H9 (cell line): Measurements from ENCODE around the gene TRIM26. TPM values are rescaled to one million over a fixed set of nuclear protein-coding genes. Genes with fewer than 3 reads are reported as not detected.

ENCODE experiments used
- DNase-seq: peaks from one replicate; pipeline ENCODE4 v3.0.0-alpha.2; 2017
- H2AFZ ChIP-seq: one replicate; pipeline ENCODE4 v1.6.1; 2013; ENCODE audit warnings: mild to moderate bottlenecking, low read length, control low read depth, moderate library complexity
- H2AK5ac ChIP-seq: 2 replicates; pipeline ENCODE4 v1.6.1; 2013; ENCODE audit warnings: low read length, control low read depth, mixed read lengths; ENCODE audit not compliant: insufficient read length
- H2BK120ac ChIP-seq: one replicate; pipeline ENCODE4 v1.6.1; 2013; ENCODE audit warnings: low read depth, mild to moderate bottlenecking, low read length, control low read depth, inconsistent platforms; ENCODE audit not compliant: poor library complexity, severe bottlenecking
- H2BK12ac ChIP-seq: 2 replicates; pipeline ENCODE4 v1.6.1; 2013; ENCODE audit warnings: low read length, control low read depth, mixed read lengths, low read depth; ENCODE audit not compliant: insufficient read length
- H2BK15ac ChIP-seq: 2 replicates; pipeline ENCODE4 v1.6.1; 2013; ENCODE audit warnings: low read depth, low read length, control low read depth
- H2BK20ac ChIP-seq: one replicate; pipeline ENCODE4 v1.6.1; 2013; ENCODE audit warnings: low read depth, mild to moderate bottlenecking, low read length, control low read depth, inconsistent platforms; ENCODE audit not compliant: poor library complexity, severe bottlenecking
- H2BK5ac ChIP-seq: 2 replicates; pipeline ENCODE4 v1.6.1; 2013; ENCODE audit warnings: low read length, control low read depth, mixed read lengths; ENCODE audit not compliant: insufficient read length
- H3K14ac ChIP-seq: 2 replicates; pipeline ENCODE4 v1.6.1; 2013; ENCODE audit warnings: low read length, control low read depth; ENCODE audit not compliant: insufficient read depth
- H3K18ac ChIP-seq: 2 replicates; pipeline ENCODE4 v1.6.1; 2013; ENCODE audit warnings: low read depth, mild to moderate bottlenecking, mixed read lengths, low read length, control low read depth; ENCODE audit not compliant: insufficient read length
- H3K23ac ChIP-seq: 2 replicates; pipeline ENCODE4 v1.6.1; 2013; ENCODE audit warnings: low read length, control low read depth, mixed read lengths, low read depth; ENCODE audit not compliant: insufficient read length
- H3K23me2 ChIP-seq: 2 replicates; pipeline ENCODE4 v1.6.1; 2013; ENCODE audit warnings: low read depth, mild to moderate bottlenecking, mixed read lengths, low read length, control low read depth; ENCODE audit not compliant: insufficient read length, poor library complexity, severe bottlenecking
- H3K27ac ChIP-seq: 2 replicates; pipeline ENCODE4 v1.5.1; 2013; ENCODE audit warnings: low read length, control low read depth, mixed read lengths, low read depth; ENCODE audit not compliant: insufficient read length
- H3K27me3 ChIP-seq: 2 replicates; pipeline ENCODE4 v1.6.1; 2013; ENCODE audit warnings: low read length, control low read depth, inconsistent platforms; ENCODE audit not compliant: insufficient read depth
- H3K4ac ChIP-seq: 2 replicates; pipeline ENCODE4 v1.6.1; 2013; ENCODE audit warnings: low read depth, mild to moderate bottlenecking, control low read depth, inconsistent platforms, low read length, moderate library complexity
- H3K4me1 ChIP-seq: 2 replicates; pipeline ENCODE4 v1.6.1; 2013; ENCODE audit warnings: low read length, control low read depth, inconsistent platforms; ENCODE audit not compliant: insufficient read depth
- H3K4me2 ChIP-seq: 2 replicates; pipeline ENCODE4 v1.6.1; 2013; ENCODE audit warnings: low read length, control low read depth, mixed read lengths; ENCODE audit not compliant: insufficient read length, insufficient read depth
- H3K56ac ChIP-seq: 2 replicates; pipeline ENCODE4 v1.6.1; 2013; ENCODE audit warnings: low read depth, mild to moderate bottlenecking, mixed read lengths, low read length, control low read depth; ENCODE audit not compliant: insufficient read length
- H3K79me1 ChIP-seq: 2 replicates; pipeline ENCODE4 v1.6.1; 2013; ENCODE audit warnings: low read depth, mild to moderate bottlenecking, moderate library complexity, low read length, control low read depth, inconsistent platforms; ENCODE audit not compliant: insufficient read depth, poor library complexity, severe bottlenecking
- H3K79me2 ChIP-seq: 2 replicates; pipeline ENCODE4 v1.6.1; 2013; ENCODE audit warnings: low read length, control low read depth, inconsistent platforms; ENCODE audit not compliant: insufficient read depth
- H3K9ac ChIP-seq: 2 replicates; pipeline ENCODE4 v1.6.1; 2013; ENCODE audit warnings: low read length, control low read depth, mixed read lengths; ENCODE audit not compliant: insufficient read length; ENCODE audit errors: extremely low read depth
- H3K9me3 ChIP-seq: one replicate; pipeline ENCODE4 v1.6.1; 2013; ENCODE audit warnings: low read depth, low read length, inconsistent platforms; ENCODE audit not compliant: control insufficient read depth
- H3T11ph ChIP-seq: one replicate; pipeline ENCODE4 v1.6.1; 2013; ENCODE audit warnings: mild to moderate bottlenecking, low read length, control low read depth, inconsistent platforms
- H4K20me1 ChIP-seq: one replicate; pipeline ENCODE4 v1.6.1; 2013; ENCODE audit not compliant: control insufficient read depth, insufficient read length, insufficient read depth
- H4K5ac ChIP-seq: 2 replicates; pipeline ENCODE4 v1.6.1; 2013; ENCODE audit warnings: low read depth, mild to moderate bottlenecking, mixed read lengths, low read length, control low read depth; ENCODE audit not compliant: insufficient read length
- H4K8ac ChIP-seq: replicated peaks from 2 replicates; pipeline ENCODE4 v1.6.1; 2013; ENCODE audit warnings: low read length, control low read depth, mixed read lengths, low read depth; ENCODE audit not compliant: insufficient read length
- H4K91ac ChIP-seq: 2 replicates; pipeline ENCODE4 v1.6.1; 2013; ENCODE audit warnings: low read depth, mild to moderate bottlenecking, moderate library complexity, mixed read lengths, low read length, control low read depth; ENCODE audit not compliant: insufficient read length
- H3K27ac Mint-ChIP-seq, 3 experiments: 2 replicates in 2 of 3; 3 replicates in 1 of 3; pipeline ENCODE4 v1.8.0; 2020 to 2021; ENCODE audit warnings: mixed read lengths in 3 of 3, mild to moderate bottlenecking in 1 of 3, moderate library complexity in 1 of 3
- H3K27me3 Mint-ChIP-seq: 2 replicates; pipeline ENCODE4 v1.8.0; 2021; ENCODE audit warnings: low read depth, mild to moderate bottlenecking, moderate library complexity, mixed read lengths
- H3K36me3 Mint-ChIP-seq, 3 experiments: 2 replicates in 2 of 3; 3 replicates in 1 of 3; pipeline ENCODE4 v1.8.0; 2020 to 2021; ENCODE audit warnings: low read depth in 3 of 3, mixed read lengths in 3 of 3; ENCODE audit not compliant: insufficient read depth in 1 of 3
- H3K4me1 Mint-ChIP-seq, 2 experiments: 2 replicates each; pipeline ENCODE4 v1.8.0; 2020; ENCODE audit warnings: mixed read lengths in 2 of 2
- H3K4me3 Mint-ChIP-seq, 2 experiments: 2 replicates in 1 of 2; 3 replicates in 1 of 2; pipeline ENCODE4 v1.8.0; 2020 to 2021; ENCODE audit warnings: mild to moderate bottlenecking in 2 of 2, mixed read lengths in 2 of 2, moderate library complexity in 1 of 2
- H3K9me3 Mint-ChIP-seq, 2 experiments: 2 replicates in 1 of 2; 3 replicates in 1 of 2; pipeline ENCODE4 v1.8.0; 2020; ENCODE audit warnings: mild to moderate bottlenecking in 2 of 2, mixed read lengths in 2 of 2, moderate library complexity in 1 of 2
- CTCF ChIP-seq: fragments of 200-600 bp; sonication (generic); conservative IDR thresholded peaks from 3 replicates; pipeline ENCODE4 v1.8.0; 2021; ENCODE audit warnings: antibody characterized with exemption, mild to moderate bottlenecking
- WGBS: extraction: QIAGEN DNeasy Blood & Tissue Kit; methylation state at CpG from one replicate; pipeline ENCODE4 v1.1.7; 2013; ENCODE audit warnings: missing lambda C conversion rate, low lambda C conversion rate, mixed read lengths; ENCODE audit not compliant: insufficient read length; ENCODE audit errors: extremely low coverage; 5-methylcytosine and 5-hydroxymethylcytosine counted together
- total RNA-seq: library from RNA; stranded (reverse); gene quantifications from 2 replicates; pipeline ENCODE4 v1.2.1, GENCODE V29; 2021

TRIM26 gene
- total RNA-seq, 1 experiment from 2014 or later, result 35.8 TPM

- no CpG with 5 or more reads among the region's 16 CpGs for WGBS
- no peak overlapping the region for H3K4ac ChIP-seq
- H3K4me2 ChIP-seq, result no peak overlapping the region
- no peak overlapping the region for H3K18ac ChIP-seq
- no peak overlapping the region for H3K23ac ChIP-seq
- no peak overlapping the region for H4K8ac ChIP-seq
- no peak overlapping the region for H3T11ph ChIP-seq
- H2AFZ ChIP-seq, result no peak overlapping the region
- H4K20me1 ChIP-seq, result no peaks in the 10 kb centered on the region
- Mint-ChIP-seq H3K36me3 (no peaks in the 10 kb centered on the region), H3K9me3 (no peaks in the 10 kb centered on the region), H3K27ac (no peak overlapping the region; a peak in 1 of 7 replicates), H3K27me3 (peaks cover 50% of the 10 kb centered on the region), H3K4me3 (no peak overlapping the region), H3K4me1 (no peaks in the 10 kb centered on the region)
- no peak overlapping the region for H4K5ac ChIP-seq
- no peaks in the 10 kb centered on the region for H3K79me2 ChIP-seq
- H3K9ac ChIP-seq, result no peak overlapping the region
- no peak overlapping the region for H2BK15ac ChIP-seq
- no peak overlapping the region for H3K27ac ChIP-seq
- no peak for DNase-seq
- H3K56ac ChIP-seq, result no peak overlapping the region
- no peak overlapping the region for H2BK120ac ChIP-seq
- H3K9me3 ChIP-seq, result no peaks in the 10 kb centered on the region
- H2AK5ac ChIP-seq, result no peak overlapping the region
- H3K27me3 ChIP-seq, result no peaks in the 10 kb centered on the region
- no peak overlapping the region for H2BK12ac ChIP-seq
- H3K79me1 ChIP-seq, result no peaks in the 10 kb centered on the region
- H3K23me2 ChIP-seq, result no peaks in the 10 kb centered on the region
- no peak overlapping the region for H2BK20ac ChIP-seq
- no peak overlapping the region for H4K91ac ChIP-seq
- H2BK5ac ChIP-seq, result no peak overlapping the region
- H3K14ac ChIP-seq, result no peak overlapping the region
- TF ChIP-seq CTCF, result no peak
- peaks cover 3% of the 10 kb centered on the region; the same call in 1 of the 2 replicates for H3K4me1 ChIP-seq
These were observed 49.1 kb downstream of the TRIM26 start for GRCh38 chr6:30163918-30164654.
